Upper lobe of left lung (tissue), 6 donors: ENCODE measurements around the gene DOK4. TPM values are rescaled to one million over a fixed set of nuclear protein-coding genes. Genes with fewer than 3 reads are reported as not detected.

Experiments
- ATAC-seq, 2 donors: fragments of 200-7000 bp; cut with Tn5 transposase; one replicate each; pipeline ENCODE4 v1.9.1; 2022; ENCODE audit warnings: mild to moderate bottlenecking in 2 of 2, moderate library complexity in 2 of 2; ENCODE audit not compliant: low FRiP score in 2 of 2
- DNase-seq, 2 donors: peaks; one replicate each; pipeline ENCODE4 v3.0.0-alpha.2; 2019 to 2020
- H3K27ac ChIP-seq, 4 donors: fragments of 200-600 bp; sonication (generic); one replicate each; pipeline ENCODE4 v1.5.1; 2016 to 2019
- H3K27me3 ChIP-seq, 4 donors: fragments of 200-600 bp; sonication (generic); one replicate each; pipeline ENCODE4 v1.5.1; 2017 to 2019
- H3K36me3 ChIP-seq, 4 donors: fragments of 200-600 bp; sonication (generic); one replicate each; pipeline ENCODE4 v1.5.1; 2016 to 2019
- H3K4me1 ChIP-seq, 4 donors: fragments of 200-600 bp; sonication (generic); one replicate each; pipeline ENCODE4 v1.5.1; 2018 to 2019
- H3K4me3 ChIP-seq, 4 donors: fragments of 200-600 bp; sonication (generic); one replicate each; pipeline ENCODE4 v1.5.1; 2017 to 2019; ENCODE audit warnings: mild to moderate bottlenecking in 2 of 4, moderate library complexity in 1 of 4
- H3K9me3 ChIP-seq, 4 donors: fragments of 200-600 bp; sonication (generic); one replicate each; pipeline ENCODE4 v1.5.1; 2018 to 2019
- CTCF ChIP-seq, 6 experiments: fragments of 450-650 bp in 4 of 6; fragments of 200-600 bp in 2 of 6; sonication (generic) in 2 of 6; IDR thresholded peaks; one replicate each; pipeline ENCODE4 v1.5.1; 2016 to 2019; ENCODE audit warnings: antibody characterized with exemption in 6 of 6
- EP300 ChIP-seq, 4 donors: sonication (generic); formaldehyde crosslinking; IDR thresholded peaks; one replicate each; pipeline ENCODE4 v1.5.1; 2017; ENCODE audit warnings: antibody characterized with exemption in 4 of 4, control low read depth in 2 of 4
- POLR2A ChIP-seq, 4 donors: fragments of 450-650 bp; IDR thresholded peaks; one replicate each; pipeline ENCODE4 v1.5.1; 2016 to 2017; ENCODE audit warnings: antibody characterized with exemption in 4 of 4, mild to moderate bottlenecking in 2 of 4
- POLR2AphosphoS5 ChIP-seq, 2 donors: sonication (generic); formaldehyde crosslinking; IDR thresholded peaks; one replicate each; pipeline ENCODE4 v1.5.1; 2017; ENCODE audit warnings: antibody characterized with exemption in 2 of 2
- WGBS, 2 donors: methylation state at CpG; one replicate each; pipeline ENCODE4 v1.1.5; 2017 to 2018; 5-methylcytosine and 5-hydroxymethylcytosine counted together
- total RNA-seq, 6 donors: library from RNA; depleted of rRNA in 4 of 6; stranded (reverse); fragments of >200 nt in 4 of 6; gene quantifications; one replicate each; pipeline versions ENCODE4 v1.1.0 to v1.2.1, GENCODE V29; 2016 to 2021
- donor health status: DM: no; HTN: no; CAD: no; lungs with moderate emphysema.
- donor health status: DM: no; HTN: yes; CAD: no; lungs with severe emphysema.

DOK4 gene
- total RNA-seq, 6 donors from 2014 or later: 36.7 to 87.3 (median 54.1) TPM

GRCh38 chr16:57530522-57531252, 44.4 kb upstream of the DOK4 start:
- Histone ChIP-seq H3K4me1 (peaks cover 47 to 71% (median 53%) of the 10 kb centered on the region in 4 donors), H3K4me3 (no peak overlapping the region), H3K27ac (peak overlapping the region; percentile 62 to 73 (median 71)), H3K36me3 (peaks cover 0 to 5% (median 0%) of the 10 kb centered on the region in 4 donors), H3K9me3 (no peaks in the 10 kb centered on the region), H3K27me3 (no peaks in the 10 kb centered on the region)
- TF ChIP-seq POLR2A (IDR thresholded peaks at IDR 0.05) (no peak), EP300 (IDR thresholded peaks at IDR 0.05) (no peak), POLR2AphosphoS5 (IDR thresholded peaks at IDR 0.05) (no peak), CTCF (IDR thresholded peaks at IDR 0.05) (no peak)
- no peak for ATAC-seq
- DNase-seq: peak in 1 of 2 donors; percentile 52
- 75 to 83% methylated on average over 22 of the region's 22 CpGs for WGBS, 2 donors

DNA sequence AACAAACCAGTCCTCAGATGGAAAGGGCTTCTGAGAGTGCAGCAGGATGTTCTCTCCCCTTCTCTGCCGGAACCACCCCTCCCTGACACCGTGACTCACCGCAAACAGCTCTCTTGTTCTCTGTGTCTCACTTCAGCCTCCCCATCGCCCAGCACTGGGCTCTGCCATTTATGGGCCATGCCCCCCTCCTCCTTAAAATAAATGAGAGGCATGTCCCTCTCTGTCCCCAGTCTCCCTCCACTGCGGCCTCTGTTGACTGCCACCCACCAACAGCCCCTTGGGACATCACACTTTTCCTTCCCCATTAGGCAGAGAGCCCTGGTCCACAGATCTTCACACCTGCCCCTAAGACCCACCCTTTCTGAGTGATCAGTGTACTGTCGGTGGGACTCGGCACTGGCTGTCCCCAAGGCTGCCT, 43.8 kb upstream of the DOK4 start:
- ATAC-seq (peak in 1 of 2 donors; percentile 25), DNase-seq (peak in 1 of 2 donors; percentile 47)
- H3K4me1 ChIP-seq: peaks cover 42 to 65% (median 47%) of the 10 kb centered on the region in 4 donors
- 23 to 52% methylated on average over 7 of the region's 7 CpGs for WGBS, 2 donors
- H3K4me3 ChIP-seq: no peak overlapping the region
- peaks cover 0 to 5% (median 0%) of the 10 kb centered on the region in 4 donors for H3K36me3 ChIP-seq
- H3K27ac ChIP-seq: peak overlapping the region; percentile 62 to 73 (median 71)
- TF ChIP-seq POLR2AphosphoS5 (IDR thresholded peaks at IDR 0.05) (peak; percentile 21 to 23), POLR2A (IDR thresholded peaks at IDR 0.05) (no peak)
- no peaks in the 10 kb centered on the region for H3K9me3 ChIP-seq
- H3K27me3 ChIP-seq: no peaks in the 10 kb centered on the region

- Histone ChIP-seq H3K27me3 (no peaks in the 10 kb centered on the region), H3K4me1 (peaks cover 39 to 60% (median 43%) of the 10 kb centered on the region in 4 donors), H3K27ac (peak overlapping the region in 3 of 4 donors; percentile 33 to 73 (median 73)), H3K9me3 (no peaks in the 10 kb centered on the region), H3K36me3 (peaks cover 0 to 5% (median 0%) of the 10 kb centered on the region in 4 donors), H3K4me3 (peak overlapping the region in 1 of 4 donors; percentile 20)
- 62 to 71% methylated on average over 14 of the region's 14 CpGs for WGBS, 2 donors
- DNase-seq (no peak), ATAC-seq (no peak)
- TF ChIP-seq EP300 (IDR thresholded peaks at IDR 0.05) (no peak), POLR2A (IDR thresholded peaks at IDR 0.05) (no peak), CTCF (IDR thresholded peaks at IDR 0.05) (no peak), POLR2AphosphoS5 (IDR thresholded peaks at IDR 0.05) (no peak)
Measured at GRCh38 chr16:57529391-57530103, 43.3 kb upstream of the DOK4 start.

GRCh38 chr16:57528499-57529390, 42.5 kb upstream of the DOK4 start:
- Histone ChIP-seq H3K27me3 (no peaks in the 10 kb centered on the region), H3K4me3 (peak overlapping the region in 1 of 4 donors; percentile 20), H3K27ac (peak overlapping the region in 3 of 4 donors; percentile 33 to 73 (median 73)), H3K36me3 (peaks cover 0 to 5% (median 0%) of the 10 kb centered on the region in 4 donors), H3K4me1 (peaks cover 32 to 52% (median 36%) of the 10 kb centered on the region in 4 donors), H3K9me3 (no peaks in the 10 kb centered on the region)
- WGBS, 2 donors: 82 to 93% methylated on average over 81 to 123 of the region's 126 CpGs
- no peak for ATAC-seq
- TF ChIP-seq POLR2AphosphoS5 (IDR thresholded peaks at IDR 0.05) (no peak), CTCF (IDR thresholded peaks at IDR 0.05) (no peak), POLR2A (IDR thresholded peaks at IDR 0.05) (no peak), EP300 (IDR thresholded peaks at IDR 0.05) (no peak)
- peak in 1 of 2 donors; percentile 85 for DNase-seq
